ENCODE results near the gene C3orf70.

DNA sequence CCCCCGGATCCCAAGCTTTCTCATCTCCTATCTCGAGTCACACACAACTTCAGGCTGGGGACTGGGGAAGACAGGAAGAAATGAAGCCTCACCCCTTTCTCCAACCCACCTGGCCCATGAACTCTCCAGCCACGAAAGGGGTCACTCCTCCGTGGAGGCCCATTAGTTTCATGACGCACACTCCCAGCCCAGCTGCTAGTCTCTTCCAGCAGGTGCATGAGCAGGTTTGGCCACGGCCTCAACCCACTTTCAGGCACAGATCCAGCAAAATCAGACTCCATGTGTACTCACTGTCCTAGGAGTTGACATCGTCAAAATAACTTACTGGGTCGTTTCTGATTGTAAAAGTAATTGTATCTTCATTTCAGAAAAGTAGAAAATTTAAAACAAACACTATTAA is 76.6 kb downstream of the C3orf70 start:
- TF ChIP-seq, protein P1, sequence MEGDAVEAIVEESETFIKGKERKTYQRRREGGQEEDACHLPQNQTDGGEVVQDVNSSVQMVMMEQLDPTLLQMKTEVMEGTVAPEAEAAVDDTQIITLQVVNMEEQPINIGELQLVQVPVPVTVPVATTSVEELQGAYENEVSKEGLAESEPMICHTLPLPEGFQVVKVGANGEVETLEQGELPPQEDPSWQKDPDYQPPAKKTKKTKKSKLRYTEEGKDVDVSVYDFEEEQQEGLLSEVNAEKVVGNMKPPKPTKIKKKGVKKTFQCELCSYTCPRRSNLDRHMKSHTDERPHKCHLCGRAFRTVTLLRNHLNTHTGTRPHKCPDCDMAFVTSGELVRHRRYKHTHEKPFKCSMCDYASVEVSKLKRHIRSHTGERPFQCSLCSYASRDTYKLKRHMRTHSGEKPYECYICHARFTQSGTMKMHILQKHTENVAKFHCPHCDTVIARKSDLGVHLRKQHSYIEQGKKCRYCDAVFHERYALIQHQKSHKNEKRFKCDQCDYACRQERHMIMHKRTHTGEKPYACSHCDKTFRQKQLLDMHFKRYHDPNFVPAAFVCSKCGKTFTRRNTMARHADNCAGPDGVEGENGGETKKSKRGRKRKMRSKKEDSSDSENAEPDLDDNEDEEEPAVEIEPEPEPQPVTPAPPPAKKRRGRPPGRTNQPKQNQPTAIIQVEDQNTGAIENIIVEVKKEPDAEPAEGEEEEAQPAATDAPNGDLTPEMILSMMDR (IDR thresholded peaks at IDR 0.05) = no peak
- no peak for TF ChIP-seq POLR2A (IDR thresholded peaks at IDR 0.05)

Data from right lobe of liver (tissue), 4 donors.